Brain pericyte (primary cell): ENCODE data around the gene CXCL11.
"Not testable (repeated sequence)": the region's sequence is repeated elsewhere in the genome, so short reads cannot be mapped to it uniquely, and the experiment has no call there.

Source experiments
- DNase-seq: peaks from one replicate; pipeline ENCODE4 v3.0.0-alpha.2; 2012; ENCODE audit warnings: low read depth, low spot score

The CXCL11 gene

GRCh38 chr4:76035799-76036380 is at the start of gene CXCL11:
CXCL11 (minus strand) TSS chr4:76036070; CDS start chr4:76035987, 83 bp downstream.
- DNase-seq = no peak

- no peak for DNase-seq
Observed at GRCh38 chr4:76084542-76084941, 48.7 kb upstream of the CXCL11 start.

- DNase-seq = no peak
Observed at GRCh38 chr4:76083386-76083988, 47.6 kb upstream of the CXCL11 start.

- DNase-seq = no peak
Observed at GRCh38 chr4:76078033-76078613, 42.3 kb upstream of the CXCL11 start.

GRCh38 chr4:76074993-76075600 is 39.2 kb upstream of the CXCL11 start:
- DNase-seq = no peak

- DNase-seq = no peak
Observed at GRCh38 chr4:76074468-76074867, 38.6 kb upstream of the CXCL11 start, which contains the start of gene ART3. ART3 (plus strand) TSS chr4:76074709; CDS start chr4:76075890, 1,181 bp downstream.

- DNase-seq = no peak
Observed at GRCh38 chr4:76072760-76073159, 36.9 kb upstream of the CXCL11 start.

- DNase-seq = no peak
Observed at GRCh38 chr4:76067652-76068286, 31.9 kb upstream of the CXCL11 start.

GRCh38 chr4:76066546-76066945 is 30.7 kb upstream of the CXCL11 start:
- DNase-seq = no peak

- no peak for DNase-seq
Observed at GRCh38 chr4:76061982-76062381, 26.1 kb upstream of the CXCL11 start.

- DNase-seq = no peak
Observed at GRCh38 chr4:76061421-76061820, 25.6 kb upstream of the CXCL11 start.

GRCh38 chr4:76060506-76060905 is 24.6 kb upstream of the CXCL11 start:
- no peak for DNase-seq

GRCh38 chr4:76059750-76060149 is 23.9 kb upstream of the CXCL11 start:
- DNase-seq = no peak

GRCh38 chr4:76058888-76059426 is 23.1 kb upstream of the CXCL11 start:
- DNase-seq = no peak

GRCh38 chr4:76058302-76058701 is 22.4 kb upstream of the CXCL11 start:
- DNase-seq = no peak

- no peak for DNase-seq
Observed at GRCh38 chr4:76055421-76055820, 19.6 kb upstream of the CXCL11 start.

GRCh38 chr4:76055016-76055415 is 19.1 kb upstream of the CXCL11 start:
- DNase-seq = no peak

- no peak for DNase-seq
Observed at GRCh38 chr4:76053730-76054129, 17.9 kb upstream of the CXCL11 start.

GRCh38 chr4:76050560-76051050 is 14.7 kb upstream of the CXCL11 start:
- DNase-seq = not testable (repeated sequence)

GRCh38 chr4:76049860-76050416 is 14.1 kb upstream of the CXCL11 start:
- DNase-seq = not testable (repeated sequence)

- DNase-seq = not testable (repeated sequence)
Observed at GRCh38 chr4:76044686-76045085, 8.8 kb upstream of the CXCL11 start.
